A549 (cell line): Measurements from ENCODE around the gene MCM8. TPM values are rescaled to one million over a fixed set of nuclear protein-coding genes. Genes with fewer than 3 reads are reported as not detected.

ENCODE experiments used
- ATAC-seq, 2 experiments: fragments of 200-7000 bp in 1 of 2; fragments of >200 bp in 1 of 2; cut with Nextera tagmentation in 1 of 2; cut with Tn5 transposase in 1 of 2; 3 replicates each; pipeline versions ENCODE4 v1.8.0 to v1.9.1; 2018 to 2020; ENCODE audit warnings: mild to moderate bottlenecking in 1 of 2, moderate library complexity in 1 of 2
- CTCF ChIA-PET: fragments of 300-600 bp; sonication (Branson Sonifier 250); formaldehyde crosslinking; extraction: SDS; loops from one replicate; lab custom pipeline; 2021; ENCODE audit warnings: antibody characterized with exemption, inconsistent platforms; lab: Yijun Ruan, JAX
- POLR2A ChIA-PET: fragments of 350-600 bp; formaldehyde crosslinking; extraction: SDS; loops from one replicate; lab custom pipeline; 2021; ENCODE audit warnings: antibody characterized with exemption, inconsistent platforms; lab: Yijun Ruan, JAX
- DNase-seq, 2 experiments: peaks; one replicate each; pipeline versions ENCODE4 v3.0.0 to v3.0.0-alpha.2; 2011 to 2016; ENCODE audit warnings: low read depth in 1 of 2, low spot score in 1 of 2
- FAIRE-seq: peaks from 2 replicates; lab custom pipeline; 2011; peaks lifted over from hg19 to GRCh38; lab: Jason Lieb, UNC
- H3K27ac ChIP-seq, 2 experiments: fragments of >200 bp; sonication (Bioruptor Twin); formaldehyde crosslinking; 3 replicates each; pipeline ENCODE4 v1.5.1; 2016 to 2017
- H3K4me1 ChIP-seq: fragments of >200 bp; sonication (Bioruptor Twin); formaldehyde crosslinking; 3 replicates; pipeline ENCODE4 v1.6.1; 2016
- H3K4me2 ChIP-seq: fragments of >200 bp; sonication (Bioruptor Twin); formaldehyde crosslinking; 3 replicates; pipeline ENCODE4 v1.6.1; 2016
- H3K4me3 ChIP-seq: fragments of >200 bp; sonication (Bioruptor Twin); formaldehyde crosslinking; 3 replicates; pipeline ENCODE4 v1.5.1; 2016
- H3K9me3 ChIP-seq: fragments of >200 bp; sonication (Bioruptor Twin); formaldehyde crosslinking; 3 replicates; pipeline ENCODE4 v1.6.1; 2016
- ATOH8 ChIP-seq: fragments of 250-450 bp; sonication (Bioruptor Pico); IDR thresholded peaks from 2 replicates; pipeline ENCODE4 v1.5.0; 2020; ENCODE audit warnings: low read depth, mild to moderate bottlenecking, moderate library complexity
- BCL3 ChIP-seq: fragments of >200 bp; sonication (Bioruptor Twin); formaldehyde crosslinking; IDR thresholded peaks from 3 replicates; pipeline ENCODE4 v1.6.1; 2016
- BHLHE40 ChIP-seq: IDR thresholded peaks from 2 replicates; pipeline ENCODE4 v1.6.1; 2012; ENCODE audit warnings: low read depth, low read length, inconsistent platforms
- CBX8 ChIP-seq: fragments of 200-600 bp; sonication (generic); IDR thresholded peaks from 2 replicates; pipeline ENCODE4 v1.6.1; 2016
- CEBPB ChIP-seq, 2 experiments: fragments of >200 bp in 1 of 2; sonication (Bioruptor Twin) in 1 of 2; formaldehyde crosslinking in 1 of 2; IDR thresholded peaks; 2 replicates each; pipeline ENCODE4 v1.6.1; 2012 to 2016
- CHD4 ChIP-seq: fragments of 200-600 bp; sonication (generic); IDR thresholded peaks from 2 replicates; pipeline ENCODE4 v1.6.1; 2016; ENCODE audit warnings: antibody characterized with exemption, mild to moderate bottlenecking, borderline replicate concordance
- EHF ChIP-seq: fragments of 250-450 bp; sonication (Bioruptor Pico); IDR thresholded peaks from 2 replicates; pipeline ENCODE4 v1.5.0; 2020; ENCODE audit warnings: mild to moderate bottlenecking
- EP300 ChIP-seq, 2 experiments: fragments of >200 bp; sonication (Bioruptor Twin); formaldehyde crosslinking; IDR thresholded peaks; 2 replicates in 1 of 2; 3 replicates in 1 of 2; pipeline ENCODE4 v1.6.1; 2016 to 2017
- FOSB ChIP-seq: fragments of 250-450 bp; sonication (Bioruptor Pico); IDR thresholded peaks from 2 replicates; pipeline ENCODE4 v1.5.0; 2020; ENCODE audit warnings: mild to moderate bottlenecking, moderate library complexity
- FOSL2 ChIP-seq, 2 experiments: fragments of 450-650 bp in 1 of 2; fragments of >200 bp in 1 of 2; sonication (Bioruptor Twin) in 1 of 2; formaldehyde crosslinking; IDR thresholded peaks; 2 replicates each; pipeline versions ENCODE4 v1.5.0 to v1.6.1; 2016 to 2020; ENCODE audit warnings: mild to moderate bottlenecking in 1 of 2, moderate library complexity in 1 of 2
- GATA3 ChIP-seq: IDR thresholded peaks from 2 replicates; pipeline ENCODE4 v1.6.1; 2012; ENCODE audit warnings: borderline replicate concordance
- HES2 ChIP-seq: fragments of >200 bp; sonication (Bioruptor Twin); formaldehyde crosslinking; IDR thresholded peaks from 2 replicates; pipeline ENCODE4 v1.6.1; 2016
- HEYL ChIP-seq: fragments of 250-450 bp; sonication (Bioruptor Pico); IDR thresholded peaks from 2 replicates; pipeline ENCODE4 v1.8.0; 2021; ENCODE audit warnings: mild to moderate bottlenecking, moderate library complexity
- HOXA7 ChIP-seq: fragments of 250-450 bp; sonication (Bioruptor Pico); IDR thresholded peaks from 2 replicates; pipeline ENCODE4 v1.5.0; 2020; ENCODE audit warnings: mild to moderate bottlenecking, moderate library complexity
- JUN ChIP-seq, 2 experiments: fragments of >200 bp; sonication (Bioruptor Twin); formaldehyde crosslinking; IDR thresholded peaks; 2 replicates in 1 of 2; 3 replicates in 1 of 2; pipeline ENCODE4 v1.6.1; 2016 to 2017
- KDM5A ChIP-seq: fragments of 200-600 bp; sonication (generic); IDR thresholded peaks from 2 replicates; pipeline ENCODE4 v1.6.1; 2016; ENCODE audit warnings: antibody characterized with exemption, mild to moderate bottlenecking
- MAFK ChIP-seq: fragments of 450-650 bp; IDR thresholded peaks from 2 replicates; pipeline ENCODE4 v1.6.1; 2014; ENCODE audit not compliant: partially characterized antibody
- MAX ChIP-seq: IDR thresholded peaks from 2 replicates; pipeline ENCODE4 v1.6.1; 2012
- MYC ChIP-seq: IDR thresholded peaks from 2 replicates; pipeline ENCODE4 v1.6.1; 2012; ENCODE audit warnings: mild to moderate bottlenecking, inconsistent platforms, low read length, improper control_type of control experiment, borderline replicate concordance
- NFE2L2 ChIP-seq: fragments of 150-350 bp; conservative IDR thresholded peaks from 2 replicates; pipeline ENCODE4 v1.6.1; 2014; ENCODE audit warnings: low read length
- PBX3 ChIP-seq: IDR thresholded peaks from 2 replicates; pipeline ENCODE4 v1.6.1; 2012
- PHF8 ChIP-seq: fragments of 200-600 bp; sonication (generic); IDR thresholded peaks from 2 replicates; pipeline ENCODE4 v1.6.1; 2016; ENCODE audit warnings: low read depth, mild to moderate bottlenecking, antibody characterized with exemption, moderate library complexity, borderline replicate concordance
- POLR2A ChIP-seq: IDR thresholded peaks from 2 replicates; pipeline ENCODE4 v1.6.1; 2012; ENCODE audit warnings: mild to moderate bottlenecking, low read length
- RARB ChIP-seq: fragments of 250-450 bp; sonication (Bioruptor Pico); IDR thresholded peaks from 2 replicates; pipeline ENCODE4 v1.8.0; 2021; ENCODE audit warnings: mild to moderate bottlenecking, moderate library complexity
- RCOR1 ChIP-seq: fragments of 150-350 bp; IDR thresholded peaks from 2 replicates; pipeline ENCODE4 v1.6.1; 2014; ENCODE audit warnings: antibody characterized with exemption, low read length, low read depth
- REST ChIP-seq: fragments of 200-600 bp; sonication (generic); IDR thresholded peaks from 2 replicates; pipeline ENCODE4 v1.6.1; 2016; ENCODE audit warnings: antibody characterized with exemption, mild to moderate bottlenecking, moderate library complexity
- SMC3 ChIP-seq: fragments of >200 bp; sonication (Bioruptor Twin); formaldehyde crosslinking; IDR thresholded peaks from 3 replicates; pipeline ENCODE4 v1.6.1; 2018; ENCODE audit warnings: inconsistent platforms
- SREBF2 ChIP-seq: fragments of 450-650 bp; IDR thresholded peaks from 2 replicates; pipeline ENCODE4 v1.6.1; 2014; ENCODE audit warnings: mild to moderate bottlenecking, moderate library complexity
- TFCP2L1 ChIP-seq: fragments of 250-450 bp; sonication (Bioruptor Pico); IDR thresholded peaks from 2 replicates; pipeline ENCODE4 v1.5.0; 2021; ENCODE audit warnings: mild to moderate bottlenecking
- ZC3H11A ChIP-seq: fragments of 450-650 bp; IDR thresholded peaks from 2 replicates; pipeline ENCODE4 v1.6.1; 2014; ENCODE audit warnings: antibody characterized with exemption, mild to moderate bottlenecking
- ZFP36 ChIP-seq: fragments of 450-650 bp; IDR thresholded peaks from 2 replicates; pipeline ENCODE4 v1.6.1; 2014; ENCODE audit warnings: borderline replicate concordance; ENCODE audit not compliant: partially characterized antibody
- ZSCAN20 ChIP-seq: fragments of 250-450 bp; sonication (Bioruptor Pico); IDR thresholded peaks from 2 replicates; pipeline ENCODE4 v1.8.0; 2022; ENCODE audit warnings: mild to moderate bottlenecking, moderate library complexity
- WGBS: methylation state at CpG from one replicate; pipeline ENCODE4 v1.1.6; 2017; ENCODE audit errors: missing lambda C conversion rate; 5-methylcytosine and 5-hydroxymethylcytosine counted together
- polyA minus RNA-seq: library from RNA; depleted of rRNA, polyadenylated mRNA; stranded (reverse); fragments of >200 nt; gene quantifications from 2 replicates; pipeline ENCODE4 v1.2.3, GENCODE V29; 2011; rRNA and poly(A)+ RNA removed
- polyA plus RNA-seq, 4 experiments: library from polyadenylated mRNA; depleted of rRNA in 3 of 4; stranded (reverse); fragments of >200 nt; fragmentation: RNase III in 1 of 4; extraction: RNeasy Plus Mini Kit Qiagen cat#74134 plus additional on column Dnase treatment in 1 of 4; gene quantifications; 2 replicates in 3 of 4; 3 replicates in 1 of 4; pipeline ENCODE4 v1.2.3, GENCODE V29; 2011 to 2017

MCM8 gene
- polyA plus RNA-seq (2011; rRNA removed) (29.5 and 36.1 TPM in 2 replicates), polyA plus RNA-seq (2017; fragmentation: RNase III; extraction: RNeasy Plus Mini Kit Qiagen cat#74134 plus additional on column Dnase treatment) (33.9 to 35.3 TPM (median 34.9 TPM) in 3 replicates), polyA minus RNA-seq (13.1 and 14.1 TPM in 2 replicates)
- polyA plus RNA-seq (2012; cell fraction: cytosol; rRNA removed): 10.7 and 12.4 TPM in 2 replicates
- 4.1 and 7.4 TPM in 2 replicates for polyA plus RNA-seq (2012; cell fraction: nucleus; rRNA removed)

- Histone ChIP-seq H3K9me3 (no peaks in the 10 kb centered on the region), H3K4me2 (peak within 1 kb of the TSS; percentile 99), H3K4me3 (peak within 1 kb of the TSS; percentile 93), H3K27ac (peak within 1 kb of the TSS; percentile 93 to 94), H3K4me1 (peaks cover 38% of the 10 kb centered on the region)
- peak; percentile 98 for FAIRE-seq
- WGBS: under 1% methylated on average over 48 of the region's 61 CpGs
- peak; percentile 98 to 100 for ATAC-seq
- CTCF ChIA-PET: interaction anchor here (0.7 to 1.4 kb wide), 6 partner anchors 16 to 411 kb away, joined by 3 to 5 read pairs (median 3); no protein-coding TSS in a partner anchor
- DNase-seq: peak; percentile 96 to 98
- POLR2A ChIA-PET: interaction anchor here (0.5 to 1.3 kb wide), 9 partner anchors 12 to 824 kb away, joined by 3 to 9 read pairs (median 3); partner anchors contain the start of gene CDS2
- TF ChIP-seq SMC3: no peak; the same call in 2 of the 3 replicates
- TF ChIP-seq MAX: peak; percentile 99
- no peak for TF ChIP-seq RCOR1
- peak; percentile 24; the same call in 1 of the 2 replicates for TF ChIP-seq REST
- TF ChIP-seq ZC3H11A: no peak
- no peak for TF ChIP-seq RARB
- peak; percentile 32; the same call in 1 of the 2 replicates for TF ChIP-seq PHF8
- no peak for TF ChIP-seq ATOH8 (CRISPR knock-in tag)
- 0 out of 2 replicates have a peak, but pooled peaks have one; percentile 24 for TF ChIP-seq PBX3
- TF ChIP-seq KDM5A: peak; percentile 85
- TF ChIP-seq MYC: peak; percentile 94
- TF ChIP-seq BCL3: peak; percentile 85; the same call in 2 of the 3 replicates
- TF ChIP-seq SREBF2: no peak
- TF ChIP-seq NFE2L2: no peak
- no peak for TF ChIP-seq CBX8
- TF ChIP-seq MAFK: no peak
- TF ChIP-seq EP300 (IDR thresholded peaks at IDR 0.05): no peak
- TF ChIP-seq GATA3: peak; percentile 19; the same call in 1 of the 2 replicates
- TF ChIP-seq ZFP36: no peak
- TF ChIP-seq BHLHE40: no peak
- no peak for TF ChIP-seq FOSB
- no peak for TF ChIP-seq HEYL
- TF ChIP-seq TFCP2L1: 0 out of 2 replicates have a peak, but pooled peaks have one; percentile 19
- no peak for TF ChIP-seq EHF (CRISPR knock-in tag)
- TF ChIP-seq POLR2A: peak; percentile 89
- peak; percentile 57 to 93; a peak in 4 of 5 replicates for TF ChIP-seq JUN (IDR thresholded peaks at IDR 0.05)
- no peak for TF ChIP-seq CHD4
- no peak for TF ChIP-seq ZSCAN20 (CRISPR knock-in tag)
- no peak for TF ChIP-seq CEBPB (IDR thresholded peaks at IDR 0.05)
- TF ChIP-seq HES2: no peak
- TF ChIP-seq FOSL2 (IDR thresholded peaks at IDR 0.05): no peak
- no peak for TF ChIP-seq FOSL2 (CRISPR knock-in tag; IDR thresholded peaks at IDR 0.05)
- TF ChIP-seq HOXA7: no peak
Observed at GRCh38 chr20:5950271-5951031, at the start of gene MCM8, which contains the start of gene TRMT6. MCM8 (plus strand) TSS chr20:5950652; CDS start chr20:5952016, 1,364 bp downstream. TRMT6 (minus strand) TSS chr20:5950533; CDS start chr20:5950405, 128 bp downstream.
